Stimulated activated naive CD8-positive, alpha-beta T cell treated with anti-CD3 and anti-CD28 coated beads, Interleukin-15, Interleukin-2, amounts not matched to agents 100 ng/mL and 50 ng/mL, for 24 hours (primary cell): Measurements from ENCODE around the gene MLYCD.

Experiments
- H3K27ac Mint-ChIP-seq: one replicate; pipeline ENCODE4 v1.8.0; 2021; ENCODE audit warnings: mild to moderate bottlenecking, mixed read lengths
- H3K27me3 Mint-ChIP-seq: one replicate; pipeline ENCODE4 v1.8.0; 2021; ENCODE audit warnings: mixed read lengths
- H3K36me3 Mint-ChIP-seq: one replicate; pipeline ENCODE4 v1.8.0; 2021; ENCODE audit warnings: low read depth, mixed read lengths
- H3K4me1 Mint-ChIP-seq: one replicate; pipeline ENCODE4 v1.8.0; 2021; ENCODE audit warnings: low read depth, mixed read lengths
- H3K4me3 Mint-ChIP-seq: one replicate; pipeline ENCODE4 v1.8.0; 2021; ENCODE audit warnings: mild to moderate bottlenecking, mixed read lengths
- H3K9me3 Mint-ChIP-seq: one replicate; pipeline ENCODE4 v1.8.0; 2021; ENCODE audit warnings: mixed read lengths

The MLYCD gene

DNA sequence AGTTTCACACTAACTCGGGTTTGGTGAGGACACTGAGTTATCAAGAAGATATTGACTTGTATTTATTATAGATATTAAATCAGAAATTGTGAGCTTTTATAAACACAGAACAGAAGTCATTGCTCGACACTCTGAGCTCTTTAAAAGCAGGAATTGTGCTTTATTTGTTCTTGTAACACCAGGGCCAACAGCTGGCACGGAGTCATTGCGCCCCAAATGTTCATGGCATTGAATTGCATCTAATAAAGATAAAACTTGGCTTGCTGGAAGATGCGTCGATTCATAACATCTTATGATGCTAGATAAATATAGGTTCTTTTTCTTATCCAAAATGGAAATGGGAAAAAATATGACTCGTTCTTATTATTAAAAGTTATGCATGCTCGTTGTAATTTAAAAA is 11.8 kb upstream of the MLYCD start:
- Mint-ChIP-seq H3K9me3 (peaks cover 4% of the 10 kb centered on the region), H3K27ac (no peak overlapping the region), H3K4me3 (no peak overlapping the region), H3K4me1 (no peaks in the 10 kb centered on the region), H3K36me3 (no peaks in the 10 kb centered on the region), H3K27me3 (peaks cover 16% of the 10 kb centered on the region)

DNA sequence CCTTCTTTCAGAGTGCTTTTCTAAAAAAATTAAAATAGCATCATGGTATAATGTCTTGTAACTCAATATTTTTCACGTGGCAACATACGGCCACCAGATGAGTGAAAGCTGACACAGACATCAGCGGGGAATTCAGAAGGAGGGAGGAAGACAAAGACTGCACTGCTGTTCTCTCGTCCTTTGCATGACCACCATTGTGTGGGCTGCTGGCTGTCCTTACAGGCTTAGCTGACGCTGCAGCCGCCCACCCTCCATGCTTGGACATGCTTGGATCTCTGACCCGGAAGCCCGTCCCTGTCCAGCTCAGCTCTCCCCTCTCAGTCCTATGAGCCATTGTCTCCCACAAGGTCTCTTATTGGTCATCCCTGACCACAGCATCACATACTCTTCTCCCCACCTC is 11.4 kb upstream of the MLYCD start:
- H3K9me3 Mint-ChIP-seq: peaks cover 4% of the 10 kb centered on the region
- H3K4me1 Mint-ChIP-seq: no peaks in the 10 kb centered on the region
- no peak overlapping the region for H3K4me3 Mint-ChIP-seq
- H3K36me3 Mint-ChIP-seq: no peaks in the 10 kb centered on the region
- no peak overlapping the region for H3K27ac Mint-ChIP-seq
- H3K27me3 Mint-ChIP-seq: peaks cover 16% of the 10 kb centered on the region

DNA sequence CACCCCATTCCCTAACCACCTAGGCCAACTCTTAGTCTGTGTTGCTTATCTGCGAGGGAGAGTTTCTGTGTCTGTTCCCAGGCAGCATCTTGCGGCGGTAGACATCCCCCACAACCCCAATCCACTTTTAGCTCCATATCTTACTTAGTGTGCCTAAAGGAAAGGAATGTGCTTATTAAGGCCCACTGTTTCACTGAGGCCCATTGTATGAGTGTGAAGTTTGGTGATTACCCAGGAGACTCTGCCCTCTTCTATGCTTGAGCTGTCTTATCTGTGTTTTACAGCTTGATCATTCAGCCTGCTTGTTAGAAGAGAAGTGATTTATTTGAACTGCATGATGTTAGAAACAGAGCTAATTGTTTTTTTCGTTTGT is 10.3 kb upstream of the MLYCD start:
- no peak overlapping the region for H3K4me3 Mint-ChIP-seq
- H3K9me3 Mint-ChIP-seq: peaks cover 4% of the 10 kb centered on the region
- no peaks in the 10 kb centered on the region for H3K4me1 Mint-ChIP-seq
- peaks cover 16% of the 10 kb centered on the region for H3K27me3 Mint-ChIP-seq
- no peaks in the 10 kb centered on the region for H3K36me3 Mint-ChIP-seq
- no peak overlapping the region for H3K27ac Mint-ChIP-seq

DNA sequence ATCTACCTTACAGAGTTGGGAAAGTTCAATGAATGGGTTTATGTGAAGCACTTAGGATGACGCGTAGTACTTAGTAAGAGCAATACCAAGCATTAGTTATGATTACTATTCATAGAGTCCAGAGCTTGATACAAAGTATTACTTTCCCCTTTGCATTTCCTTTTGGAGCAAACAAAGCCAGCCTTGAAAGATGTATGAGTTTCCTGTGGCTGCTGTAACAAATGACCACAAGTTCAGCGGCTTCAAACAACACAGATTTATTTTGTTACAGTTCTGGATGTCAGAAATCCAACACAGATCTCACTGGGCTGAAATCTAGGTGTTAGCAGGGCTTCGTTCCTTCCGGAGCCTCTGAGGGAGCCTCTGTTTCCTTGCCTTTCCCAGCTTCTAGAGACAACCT is 8.6 kb upstream of the MLYCD start:
- H3K9me3 Mint-ChIP-seq: peaks cover 4% of the 10 kb centered on the region

DNA sequence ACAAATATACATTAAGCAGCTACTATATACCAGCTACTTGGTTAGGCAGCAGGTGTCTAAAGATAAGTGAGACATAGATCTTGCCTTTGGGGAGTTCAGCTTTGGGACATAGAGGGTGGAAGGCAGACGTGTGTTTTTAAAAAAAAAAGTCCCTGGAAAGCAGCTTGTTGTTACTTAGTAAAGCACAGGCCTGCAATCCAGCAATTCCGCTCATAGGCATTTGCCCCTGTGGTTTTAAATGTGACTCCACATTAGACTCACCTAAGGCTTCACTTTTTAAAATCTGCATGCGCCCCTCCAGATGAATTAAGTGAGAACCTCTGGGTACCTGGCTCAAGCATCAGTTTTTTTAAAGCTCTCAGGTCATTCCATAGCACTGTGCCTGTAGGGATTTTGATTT is 7.2 kb upstream of the MLYCD start:
- Mint-ChIP-seq H3K36me3 (no peaks in the 10 kb centered on the region), H3K4me1 (no peaks in the 10 kb centered on the region), H3K4me3 (no peak overlapping the region), H3K9me3 (peaks cover 4% of the 10 kb centered on the region), H3K27me3 (peaks cover 20% of the 10 kb centered on the region), H3K27ac (no peak overlapping the region)

More for the DNA sequence above, 8.6 kb upstream of the MLYCD start:
- Mint-ChIP-seq H3K27me3 (peaks cover 16% of the 10 kb centered on the region), H3K27ac (no peak overlapping the region), H3K4me1 (no peaks in the 10 kb centered on the region), H3K4me3 (no peak overlapping the region), H3K36me3 (no peaks in the 10 kb centered on the region)

DNA sequence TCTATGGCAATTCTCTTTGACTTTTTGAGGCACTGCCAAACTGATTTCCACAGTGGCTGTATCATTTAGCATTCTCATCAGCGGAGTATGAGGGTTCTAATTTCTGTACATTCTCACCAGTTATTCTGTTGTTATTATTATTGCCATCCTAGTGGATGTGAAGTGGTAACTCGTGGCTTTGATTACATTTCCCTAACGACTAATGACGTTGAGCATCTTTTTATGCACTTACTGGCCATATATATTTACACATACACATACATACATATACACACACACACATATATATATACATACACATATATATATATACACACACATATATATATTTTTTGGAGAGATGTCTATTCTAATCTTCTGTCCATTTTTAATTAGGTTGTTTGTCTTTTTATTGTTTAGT is 3.7 kb upstream of the MLYCD start:
- H3K9me3 Mint-ChIP-seq: peaks cover 4% of the 10 kb centered on the region
- no peaks in the 10 kb centered on the region for H3K36me3 Mint-ChIP-seq
- peaks cover 11% of the 10 kb centered on the region for H3K4me1 Mint-ChIP-seq
- H3K27ac Mint-ChIP-seq: no peak overlapping the region
- no peak overlapping the region for H3K4me3 Mint-ChIP-seq
- peaks cover 10% of the 10 kb centered on the region for H3K27me3 Mint-ChIP-seq

DNA sequence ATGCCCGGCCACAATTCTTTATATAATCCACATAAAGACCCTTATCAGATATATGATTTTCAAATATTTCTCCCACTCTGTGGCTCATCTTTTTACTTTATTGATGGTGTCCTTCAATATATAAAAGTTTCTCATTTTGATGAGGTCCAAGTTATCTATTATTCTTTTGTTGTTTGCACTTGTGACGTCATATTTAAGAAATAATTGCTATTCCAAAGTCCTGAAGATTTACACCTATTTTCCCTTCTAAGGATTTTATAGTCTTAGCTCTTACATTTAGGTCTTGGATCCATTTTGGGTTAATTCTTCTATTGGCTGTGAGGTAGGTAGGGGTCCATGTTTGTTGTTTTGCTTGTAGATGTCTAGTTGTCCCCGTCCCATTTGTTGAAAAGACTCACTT is 3.0 kb upstream of the MLYCD start:
- Mint-ChIP-seq H3K4me3 (no peak overlapping the region), H3K9me3 (peaks cover 4% of the 10 kb centered on the region), H3K27me3 (peaks cover 5% of the 10 kb centered on the region), H3K4me1 (peaks cover 17% of the 10 kb centered on the region), H3K36me3 (no peaks in the 10 kb centered on the region), H3K27ac (no peak overlapping the region)

DNA sequence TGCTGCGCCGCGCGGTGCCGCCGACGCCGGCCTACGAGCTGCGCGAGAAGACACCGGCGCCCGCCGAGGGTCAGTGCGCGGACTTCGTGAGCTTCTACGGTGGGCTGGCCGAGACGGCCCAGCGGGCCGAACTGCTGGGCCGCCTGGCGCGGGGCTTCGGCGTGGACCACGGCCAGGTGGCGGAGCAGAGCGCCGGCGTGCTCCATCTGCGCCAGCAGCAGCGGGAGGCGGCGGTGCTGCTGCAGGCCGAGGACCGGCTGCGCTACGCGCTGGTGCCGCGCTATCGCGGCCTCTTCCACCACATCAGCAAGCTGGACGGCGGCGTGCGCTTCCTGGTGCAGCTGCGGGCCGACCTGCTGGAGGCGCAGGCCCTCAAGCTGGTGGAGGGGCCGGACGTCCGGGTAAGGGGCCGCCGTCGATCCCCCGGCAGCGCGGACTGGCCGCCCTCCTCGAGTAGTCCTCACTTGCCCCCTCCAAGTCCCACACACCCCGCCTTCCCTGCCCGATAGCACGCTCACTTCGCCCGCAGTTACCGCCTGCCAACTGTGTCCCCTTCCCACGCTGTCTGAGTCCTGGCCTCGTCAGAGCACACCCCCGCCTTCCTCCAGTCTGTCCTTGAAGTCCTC is 470 bp downstream of the MLYCD start:
- Mint-ChIP-seq H3K27me3 (peaks cover 4% of the 10 kb centered on the region), H3K4me3 (peak overlapping the region; percentile 94), H3K9me3 (no peaks in the 10 kb centered on the region), H3K27ac (peak overlapping the region; percentile 90), H3K4me1 (peaks cover 26% of the 10 kb centered on the region), H3K36me3 (peaks cover 5% of the 10 kb centered on the region)

DNA sequence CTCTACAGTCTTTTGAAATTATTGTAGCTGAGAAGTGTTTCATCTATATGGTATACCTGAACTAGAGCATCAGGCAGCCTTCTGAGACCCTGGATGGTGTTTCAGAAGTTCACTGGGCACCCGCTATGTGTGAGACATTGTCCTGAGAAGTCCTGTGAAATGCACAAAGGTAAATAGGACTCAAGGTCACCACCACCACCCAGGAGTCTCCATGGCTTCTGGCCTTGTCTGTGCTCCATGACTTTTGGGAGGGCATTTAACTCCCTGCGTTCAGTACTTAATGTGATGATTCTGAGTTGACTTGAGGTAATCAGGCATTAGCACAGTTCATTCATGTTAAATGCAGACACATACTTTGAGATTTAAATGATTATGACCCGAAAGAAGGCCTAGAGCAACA is 1.1 kb downstream of the MLYCD start:
- peaks cover 26% of the 10 kb centered on the region for H3K4me1 Mint-ChIP-seq
- H3K27me3 Mint-ChIP-seq: peaks cover 4% of the 10 kb centered on the region
- peaks cover 10% of the 10 kb centered on the region for H3K36me3 Mint-ChIP-seq
- H3K4me3 Mint-ChIP-seq: peak overlapping the region; percentile 94
- H3K27ac Mint-ChIP-seq: peak overlapping the region; percentile 90
- no peaks in the 10 kb centered on the region for H3K9me3 Mint-ChIP-seq

DNA sequence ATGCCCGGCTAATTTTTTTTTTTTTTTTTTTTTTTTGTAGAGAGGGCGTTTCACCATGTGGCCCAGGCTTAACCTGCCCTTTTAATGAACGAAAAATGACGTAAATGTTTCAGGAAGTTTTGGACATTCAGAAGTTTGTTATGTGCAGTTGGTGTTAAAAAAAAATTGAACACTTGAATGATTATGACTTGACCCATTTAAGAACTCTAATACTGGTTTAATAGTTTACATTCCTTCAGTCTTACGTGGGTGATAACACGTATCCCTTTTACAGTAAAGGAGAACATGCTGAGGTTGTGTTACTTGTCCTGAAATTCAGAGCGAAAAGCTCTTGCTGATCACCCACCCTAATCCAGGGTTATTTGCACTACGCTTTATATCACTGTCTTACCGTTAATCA is 1.7 kb downstream of the MLYCD start:
- H3K36me3 Mint-ChIP-seq: peaks cover 10% of the 10 kb centered on the region
- H3K27ac Mint-ChIP-seq: no peak overlapping the region
- H3K4me3 Mint-ChIP-seq: peak overlapping the region; percentile 94
- peaks cover 26% of the 10 kb centered on the region for H3K4me1 Mint-ChIP-seq
- no peaks in the 10 kb centered on the region for H3K9me3 Mint-ChIP-seq
- H3K27me3 Mint-ChIP-seq: peaks cover 4% of the 10 kb centered on the region

DNA sequence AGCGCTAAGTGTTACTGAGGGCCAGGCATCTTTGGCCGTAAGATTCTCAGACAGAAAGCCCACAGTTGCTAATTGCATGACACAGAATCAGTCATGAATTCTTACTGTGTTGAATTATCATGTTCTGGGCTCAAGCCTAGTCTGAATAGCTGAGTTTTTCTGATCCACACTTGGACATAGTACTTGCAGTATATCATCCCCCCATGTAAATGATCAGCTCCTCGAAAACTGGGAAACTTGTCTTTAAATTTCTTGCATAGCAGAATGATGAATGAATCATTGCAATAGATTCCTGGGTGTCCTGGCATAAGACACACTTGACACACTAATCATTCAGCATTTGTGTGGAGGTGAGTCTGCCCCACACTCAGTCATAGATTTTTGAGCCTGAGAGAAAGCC is 2.2 kb downstream of the MLYCD start:
- Mint-ChIP-seq H3K27me3 (peaks cover 1% of the 10 kb centered on the region), H3K4me3 (no peak overlapping the region), H3K4me1 (peaks cover 26% of the 10 kb centered on the region), H3K36me3 (peaks cover 10% of the 10 kb centered on the region), H3K9me3 (no peaks in the 10 kb centered on the region), H3K27ac (no peak overlapping the region)

DNA sequence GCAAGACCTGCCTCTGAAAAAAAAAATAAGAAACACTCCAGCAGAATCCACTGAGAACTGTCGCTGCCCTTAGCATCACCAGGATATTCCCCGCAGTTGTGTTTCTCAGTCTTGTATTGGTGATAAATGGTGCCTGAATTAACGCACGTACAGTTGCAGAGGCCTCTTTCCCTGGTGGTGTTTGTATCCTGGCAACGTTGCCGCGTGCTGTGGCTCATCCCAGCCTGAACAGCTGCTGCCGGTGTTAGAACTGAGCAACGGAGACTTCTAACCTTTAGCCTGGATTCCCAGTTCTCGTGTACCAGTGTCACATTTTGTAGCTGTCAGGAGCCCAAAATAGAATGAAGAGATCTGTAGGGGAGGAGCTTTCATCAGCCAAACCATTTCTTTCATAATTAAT is 4.8 kb downstream of the MLYCD start:
- no peaks in the 10 kb centered on the region for H3K27me3 Mint-ChIP-seq
- peaks cover 21% of the 10 kb centered on the region for H3K4me1 Mint-ChIP-seq
- no peak overlapping the region for H3K4me3 Mint-ChIP-seq
- no peaks in the 10 kb centered on the region for H3K9me3 Mint-ChIP-seq
- H3K27ac Mint-ChIP-seq: no peak overlapping the region
- H3K36me3 Mint-ChIP-seq: peaks cover 24% of the 10 kb centered on the region

DNA sequence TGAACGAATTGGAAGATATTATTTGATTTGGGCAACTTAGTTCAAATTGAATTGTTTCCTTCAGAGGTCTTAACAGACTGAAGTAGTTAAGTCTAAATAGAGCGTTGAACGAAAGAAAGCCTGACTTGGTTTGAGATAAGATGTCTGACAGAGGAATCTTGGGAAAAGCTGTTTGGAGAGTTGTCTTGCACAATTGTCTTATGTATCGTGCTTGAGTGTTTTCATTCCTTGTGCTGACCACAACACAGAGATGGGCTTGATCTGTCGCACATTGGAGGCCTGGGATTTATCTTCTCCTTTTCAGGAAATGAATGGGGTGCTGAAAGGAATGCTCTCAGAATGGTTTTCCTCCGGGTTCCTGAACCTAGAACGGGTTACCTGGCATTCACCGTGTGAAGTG is 7.8 kb downstream of the MLYCD start:
- H3K36me3 Mint-ChIP-seq: peaks cover 35% of the 10 kb centered on the region
- H3K4me1 Mint-ChIP-seq: peaks cover 5% of the 10 kb centered on the region
- H3K27ac Mint-ChIP-seq: no peak overlapping the region
- H3K9me3 Mint-ChIP-seq: no peaks in the 10 kb centered on the region
- no peak overlapping the region for H3K4me3 Mint-ChIP-seq
- no peaks in the 10 kb centered on the region for H3K27me3 Mint-ChIP-seq

DNA sequence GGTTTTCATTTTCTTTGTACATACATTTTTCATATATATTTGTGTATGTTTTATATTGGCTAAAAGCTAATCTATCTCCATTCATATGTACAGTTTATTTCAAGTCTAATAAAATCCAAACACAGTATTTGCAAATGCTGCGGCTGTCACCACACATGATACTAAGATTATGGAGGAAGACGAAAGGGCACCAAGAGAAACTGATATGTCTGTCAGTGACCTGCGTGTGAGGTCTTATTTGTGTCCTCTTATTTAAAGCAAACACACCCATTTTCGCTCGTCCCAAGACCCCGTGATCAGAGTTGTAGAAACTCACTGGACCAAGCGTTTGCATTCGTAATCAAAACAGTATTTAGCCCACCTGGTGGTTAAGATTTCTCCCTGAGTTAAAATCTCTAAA is 8.2 kb downstream of the MLYCD start:
- Mint-ChIP-seq H3K27ac (no peak overlapping the region), H3K36me3 (peaks cover 39% of the 10 kb centered on the region), H3K4me1 (peaks cover 5% of the 10 kb centered on the region)

DNA sequence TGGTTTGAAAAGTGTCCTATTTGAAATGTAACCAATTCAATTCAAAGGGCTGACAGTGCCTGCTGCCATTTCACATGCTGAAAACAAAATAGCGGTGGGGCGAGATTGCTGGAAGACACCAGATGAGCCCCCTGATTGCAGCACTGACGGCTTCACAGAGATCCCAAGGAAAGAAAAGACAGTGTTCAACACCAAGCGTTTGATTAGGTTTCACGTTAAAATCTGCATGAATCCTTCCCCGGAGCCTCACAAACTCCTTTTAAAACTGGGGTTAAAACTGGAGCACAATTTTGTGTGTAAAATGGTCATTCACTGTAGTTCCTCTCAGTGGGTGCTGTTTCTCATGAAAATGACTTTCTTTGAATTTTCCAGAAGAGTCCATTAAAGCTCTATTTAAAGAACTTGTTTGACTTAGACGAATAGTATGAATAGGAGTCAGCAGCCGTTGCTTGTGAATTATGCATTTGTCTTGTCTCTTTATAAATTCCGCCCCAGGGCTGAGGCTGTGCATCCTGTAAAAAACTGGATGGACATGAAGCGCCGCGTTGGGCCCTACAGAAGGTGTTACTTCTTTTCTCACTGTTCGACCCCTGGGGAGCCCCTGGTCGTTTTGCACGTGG is 8.8 kb downstream of the MLYCD start:
- Mint-ChIP-seq H3K4me3 (no peak overlapping the region), H3K27ac (no peak overlapping the region), H3K36me3 (peaks cover 42% of the 10 kb centered on the region), H3K27me3 (no peaks in the 10 kb centered on the region), H3K9me3 (no peaks in the 10 kb centered on the region), H3K4me1 (peaks cover 2% of the 10 kb centered on the region)

More for the DNA sequence above, 8.2 kb downstream of the MLYCD start:
- Mint-ChIP-seq H3K27me3 (no peaks in the 10 kb centered on the region), H3K9me3 (no peaks in the 10 kb centered on the region), H3K4me3 (no peak overlapping the region)

DNA sequence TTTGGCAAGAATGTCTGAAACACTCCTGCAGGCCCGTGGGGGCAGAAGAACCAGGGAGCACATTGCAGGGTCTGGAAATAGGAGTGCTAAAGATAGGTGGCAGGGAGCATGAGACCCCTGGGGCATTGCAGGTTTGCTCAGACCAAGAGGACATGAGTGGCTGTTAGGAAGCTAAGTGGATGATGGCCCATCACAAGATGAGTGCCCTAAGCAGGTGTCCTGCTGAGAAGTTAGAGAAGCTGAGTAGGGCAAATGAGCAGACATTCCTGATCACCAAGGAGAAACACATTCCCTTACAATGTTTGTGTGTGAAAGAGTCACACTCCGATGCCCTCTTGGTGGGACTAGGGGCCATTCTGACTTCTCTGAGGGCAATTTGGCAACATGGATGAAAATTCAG is 9.9 kb downstream of the MLYCD start:
- Mint-ChIP-seq H3K4me3 (no peak overlapping the region), H3K36me3 (peaks cover 44% of the 10 kb centered on the region), H3K9me3 (no peaks in the 10 kb centered on the region), H3K27me3 (no peaks in the 10 kb centered on the region), H3K27ac (no peak overlapping the region), H3K4me1 (no peaks in the 10 kb centered on the region)
